ENCODE data around the gene TTLL11. TPM values are rescaled to one million over a fixed set of nuclear protein-coding genes. Genes with fewer than 3 reads are reported as not detected.

The TTLL11 gene
- polyA plus RNA-seq, 2 donors, result 2.3 to 4.5 TPM

GRCh38 chr9:121822093-121823085 is 270.7 kb downstream of the TTLL11 start:
- no peaks in the 10 kb centered on the region for H3K9me3 ChIP-seq (ENCODE audit: control insufficient read depth in 2 of 2, insufficient read depth in 1 of 2, low read depth in 1 of 2, low read length in 1 of 2)
- no peak overlapping the region for H3K4me3 ChIP-seq (ENCODE audit: low read depth in 1 of 2, low read length in 2 of 2)
- no peaks in the 10 kb centered on the region for H3K27me3 ChIP-seq (ENCODE audit: control insufficient read depth in 1 of 2, insufficient read depth in 2 of 2, low read length in 2 of 2)
- peaks cover 0 to 3% of the 10 kb centered on the region in 2 donors for H3K4me1 ChIP-seq (ENCODE audit: control insufficient read depth in 2 of 2, insufficient read depth in 2 of 2, low read length in 1 of 2)
- no peaks in the 10 kb centered on the region for H3K36me3 ChIP-seq (ENCODE audit: control insufficient read depth in 2 of 2, insufficient read depth in 2 of 2, low read length in 1 of 2)
- no peak overlapping the region for H3K27ac ChIP-seq (ENCODE audit: low read depth in 2 of 2, low read length in 1 of 2)
- WGBS, 2 donors, result 83 to 84% methylated on average over 34 of the region's 34 CpGs

- H3K27me3 ChIP-seq (ENCODE audit: control insufficient read depth in 1 of 2, insufficient read depth in 2 of 2, low read length in 2 of 2), result no peaks in the 10 kb centered on the region
- WGBS, 2 donors, result 90 to 93% methylated on average over 5 of the region's 5 CpGs
- H3K9me3 ChIP-seq (ENCODE audit: control insufficient read depth in 2 of 2, insufficient read depth in 1 of 2, low read depth in 1 of 2, low read length in 1 of 2), result no peaks in the 10 kb centered on the region
- no peak overlapping the region for H3K4me3 ChIP-seq (ENCODE audit: low read depth in 1 of 2, low read length in 2 of 2)
- peaks cover 0 to 3% of the 10 kb centered on the region in 2 donors for H3K4me1 ChIP-seq (ENCODE audit: control insufficient read depth in 2 of 2, insufficient read depth in 2 of 2, low read length in 1 of 2)
- H3K27ac ChIP-seq (ENCODE audit: low read depth in 2 of 2, low read length in 1 of 2), result no peak overlapping the region
- no peaks in the 10 kb centered on the region for H3K36me3 ChIP-seq (ENCODE audit: control insufficient read depth in 2 of 2, insufficient read depth in 2 of 2, low read length in 1 of 2)
These were observed 271.8 kb downstream of the TTLL11 start for GRCh38 chr9:121821326-121821725.

- WGBS, 2 donors, result 92 to 94% methylated on average over 11 of the region's 11 CpGs
- Histone ChIP-seq H3K27ac (ENCODE audit: low read depth in 2 of 2, low read length in 1 of 2) (no peak overlapping the region), H3K4me1 (ENCODE audit: control insufficient read depth in 2 of 2, insufficient read depth in 2 of 2, low read length in 1 of 2) (peaks cover 0 to 3% of the 10 kb centered on the region in 2 donors), H3K9me3 (ENCODE audit: control insufficient read depth in 2 of 2, insufficient read depth in 1 of 2, low read depth in 1 of 2, low read length in 1 of 2) (no peaks in the 10 kb centered on the region), H3K36me3 (ENCODE audit: control insufficient read depth in 2 of 2, insufficient read depth in 2 of 2, low read length in 1 of 2) (no peaks in the 10 kb centered on the region), H3K4me3 (ENCODE audit: low read depth in 1 of 2, low read length in 2 of 2) (no peak overlapping the region), H3K27me3 (ENCODE audit: control insufficient read depth in 1 of 2, insufficient read depth in 2 of 2, low read length in 2 of 2) (no peaks in the 10 kb centered on the region)
These were observed 272.7 kb downstream of the TTLL11 start for GRCh38 chr9:121820286-121821005.

- Histone ChIP-seq H3K9me3 (ENCODE audit: control insufficient read depth in 2 of 2, insufficient read depth in 1 of 2, low read depth in 1 of 2, low read length in 1 of 2) (no peaks in the 10 kb centered on the region), H3K36me3 (ENCODE audit: control insufficient read depth in 2 of 2, insufficient read depth in 2 of 2, low read length in 1 of 2) (no peaks in the 10 kb centered on the region), H3K27ac (ENCODE audit: low read depth in 2 of 2, low read length in 1 of 2) (no peak overlapping the region), H3K4me1 (ENCODE audit: control insufficient read depth in 2 of 2, insufficient read depth in 2 of 2, low read length in 1 of 2) (peaks cover 0 to 3% of the 10 kb centered on the region in 2 donors), H3K4me3 (ENCODE audit: low read depth in 1 of 2, low read length in 2 of 2) (no peak overlapping the region), H3K27me3 (ENCODE audit: control insufficient read depth in 1 of 2, insufficient read depth in 2 of 2, low read length in 2 of 2) (no peaks in the 10 kb centered on the region)
- 24 to 39% methylated on average over 20 of the region's 20 CpGs for WGBS, 2 donors
These were observed 273.5 kb downstream of the TTLL11 start for GRCh38 chr9:121819428-121820231.

GRCh38 chr9:121818841-121819427 is 274.2 kb downstream of the TTLL11 start:
- H3K27ac ChIP-seq (ENCODE audit: low read depth in 2 of 2, low read length in 1 of 2), result no peak overlapping the region
- WGBS, 2 donors, result 88 to 89% methylated on average over 12 of the region's 12 CpGs
- H3K4me1 ChIP-seq (ENCODE audit: control insufficient read depth in 2 of 2, insufficient read depth in 2 of 2, low read length in 1 of 2), result peaks cover 0 to 3% of the 10 kb centered on the region in 2 donors
- H3K4me3 ChIP-seq (ENCODE audit: low read depth in 1 of 2, low read length in 2 of 2), result no peak overlapping the region
- no peaks in the 10 kb centered on the region for H3K9me3 ChIP-seq (ENCODE audit: control insufficient read depth in 2 of 2, insufficient read depth in 1 of 2, low read depth in 1 of 2, low read length in 1 of 2)
- H3K36me3 ChIP-seq (ENCODE audit: control insufficient read depth in 2 of 2, insufficient read depth in 2 of 2, low read length in 1 of 2), result no peaks in the 10 kb centered on the region
- H3K27me3 ChIP-seq (ENCODE audit: control insufficient read depth in 1 of 2, insufficient read depth in 2 of 2, low read length in 2 of 2), result no peaks in the 10 kb centered on the region

- Histone ChIP-seq H3K4me3 (ENCODE audit: low read depth in 1 of 2, low read length in 2 of 2) (no peak overlapping the region), H3K27me3 (ENCODE audit: control insufficient read depth in 1 of 2, insufficient read depth in 2 of 2, low read length in 2 of 2) (no peaks in the 10 kb centered on the region), H3K4me1 (ENCODE audit: control insufficient read depth in 2 of 2, insufficient read depth in 2 of 2, low read length in 1 of 2) (peaks cover 0 to 3% of the 10 kb centered on the region in 2 donors), H3K36me3 (ENCODE audit: control insufficient read depth in 2 of 2, insufficient read depth in 2 of 2, low read length in 1 of 2) (no peaks in the 10 kb centered on the region), H3K9me3 (ENCODE audit: control insufficient read depth in 2 of 2, insufficient read depth in 1 of 2, low read depth in 1 of 2, low read length in 1 of 2) (no peaks in the 10 kb centered on the region), H3K27ac (ENCODE audit: low read depth in 2 of 2, low read length in 1 of 2) (no peak overlapping the region)
- WGBS, 2 donors, result 78 to 87% methylated on average over 19 of the region's 19 CpGs
These were observed 275.0 kb downstream of the TTLL11 start for GRCh38 chr9:121818016-121818661.

GRCh38 chr9:121817476-121817875 is 275.6 kb downstream of the TTLL11 start:
- Histone ChIP-seq H3K4me3 (ENCODE audit: low read depth in 1 of 2, low read length in 2 of 2) (no peak overlapping the region), H3K9me3 (ENCODE audit: control insufficient read depth in 2 of 2, insufficient read depth in 1 of 2, low read depth in 1 of 2, low read length in 1 of 2) (no peaks in the 10 kb centered on the region), H3K36me3 (ENCODE audit: control insufficient read depth in 2 of 2, insufficient read depth in 2 of 2, low read length in 1 of 2) (no peaks in the 10 kb centered on the region), H3K27ac (ENCODE audit: low read depth in 2 of 2, low read length in 1 of 2) (no peak overlapping the region), H3K4me1 (ENCODE audit: control insufficient read depth in 2 of 2, insufficient read depth in 2 of 2, low read length in 1 of 2) (peaks cover 0 to 3% of the 10 kb centered on the region in 2 donors), H3K27me3 (ENCODE audit: control insufficient read depth in 1 of 2, insufficient read depth in 2 of 2, low read length in 2 of 2) (no peaks in the 10 kb centered on the region)
- WGBS, 2 donors, result 83 to 87% methylated on average over 9 of the region's 9 CpGs

GRCh38 chr9:121816845-121817450 is 276.2 kb downstream of the TTLL11 start:
- 80 to 81% methylated on average over 12 of the region's 12 CpGs for WGBS, 2 donors
- Histone ChIP-seq H3K9me3 (ENCODE audit: control insufficient read depth in 2 of 2, insufficient read depth in 1 of 2, low read depth in 1 of 2, low read length in 1 of 2) (no peaks in the 10 kb centered on the region), H3K27ac (ENCODE audit: low read depth in 2 of 2, low read length in 1 of 2) (no peak overlapping the region), H3K36me3 (ENCODE audit: control insufficient read depth in 2 of 2, insufficient read depth in 2 of 2, low read length in 1 of 2) (no peaks in the 10 kb centered on the region), H3K4me3 (ENCODE audit: low read depth in 1 of 2, low read length in 2 of 2) (no peak overlapping the region), H3K27me3 (ENCODE audit: control insufficient read depth in 1 of 2, insufficient read depth in 2 of 2, low read length in 2 of 2) (no peaks in the 10 kb centered on the region), H3K4me1 (ENCODE audit: control insufficient read depth in 2 of 2, insufficient read depth in 2 of 2, low read length in 1 of 2) (peaks cover 0 to 3% of the 10 kb centered on the region in 2 donors)

Data from esophagus (tissue), 2 donors.